Measurements from ENCODE around the gene THADA. TPM values are rescaled to one million over a fixed set of nuclear protein-coding genes. Genes with fewer than 3 reads are reported as not detected.

THADA gene
- total RNA-seq, 1 donor from 2014 or later: 29.3 TPM

- Histone ChIP-seq H3F3A (ENCODE audit: low read depth) (no peaks in the 10 kb centered on the region), H3K9me3 (ENCODE audit: low read depth) (no peaks in the 10 kb centered on the region), H3K4me2 (no peak overlapping the region), H3K79me2 (ENCODE audit: low read depth) (no peaks in the 10 kb centered on the region), H3K4me1 (peaks cover 5% of the 10 kb centered on the region), H3K27ac (no peak overlapping the region), H3K4me3 (no peak overlapping the region), H4K20me1 (ENCODE audit: low read depth) (no peaks in the 10 kb centered on the region), H3K9ac (no peak overlapping the region), H3K36me3 (no peaks in the 10 kb centered on the region), H3K27me3 (no peaks in the 10 kb centered on the region), H2AFZ (replicated peaks) (no peak overlapping the region)
- H3K9me3 Mint-ChIP-seq: no peaks in the 10 kb centered on the region
- H3K4me1 Mint-ChIP-seq: peaks cover 30% of the 10 kb centered on the region
- TF ChIP-seq CTCF (IDR thresholded peaks at IDR 0.05) (no peak), EZH2 (IDR thresholded peaks at IDR 0.05) (no peak), EZH2phosphoT487 (IDR thresholded peaks at IDR 0.05) (no peak)
- H3K27me3 Mint-ChIP-seq (ENCODE audit: insufficient read depth, low read depth): peaks cover 7% of the 10 kb centered on the region
- H3K27ac Mint-ChIP-seq: no peak overlapping the region
- no peaks in the 10 kb centered on the region for H3K36me3 Mint-ChIP-seq
- DNase-seq (ENCODE audit: low spot score): no peak
- H3K4me3 Mint-ChIP-seq: no peak overlapping the region
Measured at GRCh38 chr2:43420389-43420801, 175.4 kb downstream of the THADA start.

GRCh38 chr2:43419876-43420275, 176.0 kb downstream of the THADA start:
- no peaks in the 10 kb centered on the region for H3F3A ChIP-seq (ENCODE audit: low read depth)
- no peak overlapping the region for H3K4me3 ChIP-seq
- no peak overlapping the region for H3K27ac ChIP-seq
- peaks cover 8% of the 10 kb centered on the region for H3K27me3 Mint-ChIP-seq (ENCODE audit: insufficient read depth, low read depth)
- no peaks in the 10 kb centered on the region for H3K27me3 ChIP-seq
- no peaks in the 10 kb centered on the region for H4K20me1 ChIP-seq (ENCODE audit: low read depth)
- H3K36me3 ChIP-seq: no peaks in the 10 kb centered on the region
- H3K9me3 ChIP-seq (ENCODE audit: low read depth): no peaks in the 10 kb centered on the region
- no peak overlapping the region for H3K4me3 Mint-ChIP-seq
- H3K4me2 ChIP-seq: no peak overlapping the region
- H3K36me3 Mint-ChIP-seq: no peaks in the 10 kb centered on the region
- no peaks in the 10 kb centered on the region for H3K9me3 Mint-ChIP-seq
- peaks cover 5% of the 10 kb centered on the region for H3K4me1 ChIP-seq
- no peak overlapping the region for H3K27ac Mint-ChIP-seq
- H3K4me1 Mint-ChIP-seq: peaks cover 34% of the 10 kb centered on the region
- no peak overlapping the region for H2AFZ ChIP-seq (replicated peaks)
- no peak overlapping the region for H3K9ac ChIP-seq
- H3K79me2 ChIP-seq (ENCODE audit: low read depth): no peaks in the 10 kb centered on the region
- TF ChIP-seq CTCF (IDR thresholded peaks at IDR 0.05) (no peak), EZH2 (IDR thresholded peaks at IDR 0.05) (no peak), EZH2phosphoT487 (IDR thresholded peaks at IDR 0.05) (no peak)
- no peak for DNase-seq (ENCODE audit: low spot score)

- Mint-ChIP-seq H3K9me3 (no peaks in the 10 kb centered on the region), H3K27ac (no peak overlapping the region), H3K36me3 (no peaks in the 10 kb centered on the region), H3K4me1 (peaks cover 39% of the 10 kb centered on the region), H3K27me3 (ENCODE audit: insufficient read depth, low read depth) (peaks cover 8% of the 10 kb centered on the region), H3K4me3 (no peak overlapping the region)
- Histone ChIP-seq H3K79me2 (ENCODE audit: low read depth) (no peaks in the 10 kb centered on the region), H4K20me1 (ENCODE audit: low read depth) (no peaks in the 10 kb centered on the region), H3K4me2 (no peak overlapping the region), H3K27me3 (no peaks in the 10 kb centered on the region), H3K9me3 (ENCODE audit: low read depth) (no peaks in the 10 kb centered on the region), H3K4me1 (peaks cover 5% of the 10 kb centered on the region), H3K9ac (no peak overlapping the region), H3K27ac (no peak overlapping the region), H3K4me3 (no peak overlapping the region), H3F3A (ENCODE audit: low read depth) (no peaks in the 10 kb centered on the region), H2AFZ (replicated peaks) (no peak overlapping the region), H3K36me3 (no peaks in the 10 kb centered on the region)
- TF ChIP-seq EZH2 (IDR thresholded peaks at IDR 0.05): no peak
- TF ChIP-seq CTCF (IDR thresholded peaks at IDR 0.05): no peak
- no peak for TF ChIP-seq EZH2phosphoT487 (IDR thresholded peaks at IDR 0.05)
- no peak for DNase-seq (ENCODE audit: low spot score)
Measured at GRCh38 chr2:43419243-43419642, 176.6 kb downstream of the THADA start.

All from neural progenitor cell (in vitro differentiated cells).